ENCODE results near the gene PDLIM7.

DNA sequence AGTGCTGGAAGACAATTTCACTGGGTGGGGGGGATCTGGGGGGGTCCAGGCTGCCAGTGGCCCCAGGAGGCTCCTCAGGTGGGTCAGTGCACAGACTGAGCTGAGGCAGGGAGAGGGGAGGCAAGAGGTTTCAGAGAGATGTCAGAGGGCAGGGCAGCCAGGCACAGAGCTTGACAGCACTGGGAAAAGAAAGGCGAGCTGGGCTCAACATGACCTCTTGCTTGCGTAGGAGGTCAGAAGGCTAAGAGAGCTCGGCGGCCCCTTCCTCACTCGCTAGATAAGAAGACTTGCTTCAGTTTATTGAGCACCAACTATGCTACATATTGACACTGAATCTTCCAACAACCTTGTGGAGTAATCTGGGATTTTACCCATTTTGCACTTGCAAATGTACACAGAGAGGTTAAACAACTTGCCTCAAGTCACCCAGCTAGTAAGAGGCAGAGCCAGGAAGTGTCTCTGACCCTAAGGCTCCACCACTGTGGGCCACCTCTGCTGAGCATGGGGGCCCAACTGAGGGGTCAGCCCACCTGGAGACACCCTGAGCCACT lies 3.5 kb downstream of the PDLIM7 start:
- TF ChIP-seq, protein P1, sequence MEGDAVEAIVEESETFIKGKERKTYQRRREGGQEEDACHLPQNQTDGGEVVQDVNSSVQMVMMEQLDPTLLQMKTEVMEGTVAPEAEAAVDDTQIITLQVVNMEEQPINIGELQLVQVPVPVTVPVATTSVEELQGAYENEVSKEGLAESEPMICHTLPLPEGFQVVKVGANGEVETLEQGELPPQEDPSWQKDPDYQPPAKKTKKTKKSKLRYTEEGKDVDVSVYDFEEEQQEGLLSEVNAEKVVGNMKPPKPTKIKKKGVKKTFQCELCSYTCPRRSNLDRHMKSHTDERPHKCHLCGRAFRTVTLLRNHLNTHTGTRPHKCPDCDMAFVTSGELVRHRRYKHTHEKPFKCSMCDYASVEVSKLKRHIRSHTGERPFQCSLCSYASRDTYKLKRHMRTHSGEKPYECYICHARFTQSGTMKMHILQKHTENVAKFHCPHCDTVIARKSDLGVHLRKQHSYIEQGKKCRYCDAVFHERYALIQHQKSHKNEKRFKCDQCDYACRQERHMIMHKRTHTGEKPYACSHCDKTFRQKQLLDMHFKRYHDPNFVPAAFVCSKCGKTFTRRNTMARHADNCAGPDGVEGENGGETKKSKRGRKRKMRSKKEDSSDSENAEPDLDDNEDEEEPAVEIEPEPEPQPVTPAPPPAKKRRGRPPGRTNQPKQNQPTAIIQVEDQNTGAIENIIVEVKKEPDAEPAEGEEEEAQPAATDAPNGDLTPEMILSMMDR (IDR thresholded peaks at IDR 0.05; ENCODE audit: low read length) = no peak
- TF ChIP-seq EZH2 (optimal IDR thresholded peaks at IDR 0.05; ENCODE audit: low read depth, low read length) = no peak

Data from MM.1S (cell line).